SK-N-SH (cell line): ENCODE data around the gene ARHGAP40.

Experiments used
- ELF1 ChIP-seq: IDR thresholded peaks from 2 replicates; pipeline ENCODE4 v1.4.0; 2012
- TF ChIP-seq, protein P1 (sequence below): fragments of 200-600 bp; sonication (generic); IDR thresholded peaks from 2 replicates; pipeline ENCODE4 v1.6.1; 2017; ENCODE audit warnings: antibody characterized with exemption, mild to moderate bottlenecking, moderate library complexity

DNA sequence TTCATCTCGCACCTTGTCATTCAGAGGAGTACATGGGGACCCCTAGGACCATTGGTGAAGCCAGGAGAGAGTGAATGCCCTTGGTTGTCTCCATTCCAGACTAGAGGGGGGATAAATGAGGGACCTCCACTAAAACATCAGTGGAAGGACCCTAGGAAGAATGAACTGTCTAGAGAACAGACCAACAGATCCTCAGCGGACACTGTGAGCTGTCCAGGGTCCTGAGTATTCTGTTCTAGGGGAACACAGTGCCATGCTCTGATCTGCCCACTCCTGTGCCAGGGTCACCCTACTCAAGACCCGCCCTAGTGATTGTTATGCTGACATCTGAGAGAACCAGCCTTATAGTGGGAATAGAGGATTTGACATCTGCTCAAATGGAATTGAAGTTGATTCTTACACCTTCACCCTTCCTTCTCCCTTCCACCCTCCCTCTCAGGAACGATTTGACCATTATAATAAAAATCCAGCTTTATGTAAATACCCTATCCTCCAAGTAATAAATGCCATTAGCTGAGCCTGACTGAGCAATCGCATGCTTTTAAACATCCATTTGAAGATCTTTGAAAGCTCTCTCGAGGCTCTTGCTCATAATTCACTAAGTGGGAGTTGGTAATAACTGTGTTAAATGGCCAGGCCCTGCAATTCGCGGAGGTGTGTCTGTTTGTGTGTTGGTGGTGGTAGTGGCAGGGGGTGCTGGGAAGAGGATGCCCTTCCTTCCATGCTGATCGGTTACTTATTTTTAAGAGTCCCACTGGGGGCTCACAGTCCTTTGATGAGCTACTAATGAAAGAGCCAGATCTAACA, 79.1 kb downstream of the ARHGAP40 start:
- TF ChIP-seq ELF1 = no peak
- TF ChIP-seq, protein P1, sequence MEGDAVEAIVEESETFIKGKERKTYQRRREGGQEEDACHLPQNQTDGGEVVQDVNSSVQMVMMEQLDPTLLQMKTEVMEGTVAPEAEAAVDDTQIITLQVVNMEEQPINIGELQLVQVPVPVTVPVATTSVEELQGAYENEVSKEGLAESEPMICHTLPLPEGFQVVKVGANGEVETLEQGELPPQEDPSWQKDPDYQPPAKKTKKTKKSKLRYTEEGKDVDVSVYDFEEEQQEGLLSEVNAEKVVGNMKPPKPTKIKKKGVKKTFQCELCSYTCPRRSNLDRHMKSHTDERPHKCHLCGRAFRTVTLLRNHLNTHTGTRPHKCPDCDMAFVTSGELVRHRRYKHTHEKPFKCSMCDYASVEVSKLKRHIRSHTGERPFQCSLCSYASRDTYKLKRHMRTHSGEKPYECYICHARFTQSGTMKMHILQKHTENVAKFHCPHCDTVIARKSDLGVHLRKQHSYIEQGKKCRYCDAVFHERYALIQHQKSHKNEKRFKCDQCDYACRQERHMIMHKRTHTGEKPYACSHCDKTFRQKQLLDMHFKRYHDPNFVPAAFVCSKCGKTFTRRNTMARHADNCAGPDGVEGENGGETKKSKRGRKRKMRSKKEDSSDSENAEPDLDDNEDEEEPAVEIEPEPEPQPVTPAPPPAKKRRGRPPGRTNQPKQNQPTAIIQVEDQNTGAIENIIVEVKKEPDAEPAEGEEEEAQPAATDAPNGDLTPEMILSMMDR = no peak
